Effector memory CD4-positive, alpha-beta T cell (primary cell): ENCODE measurements around the gene USH1G.

Experiments used
- DNase-seq, 3 donors: peaks; one replicate each; pipeline ENCODE4 v3.0.0-alpha.2; 2020
- H3K27ac ChIP-seq: 2 replicates; pipeline ENCODE4 v1.7.0; 2013; ENCODE audit warnings: mild to moderate bottlenecking, low read length, moderate library complexity; ENCODE audit not compliant: insufficient read depth, poor library complexity, severe bottlenecking
- H3K27me3 ChIP-seq: replicated peaks from 2 replicates; pipeline ENCODE4 v1.7.0; 2013; ENCODE audit warnings: mild to moderate bottlenecking, low read length; ENCODE audit not compliant: insufficient read depth, control insufficient read depth, poor library complexity, severe bottlenecking
- H3K36me3 ChIP-seq: 2 replicates; pipeline ENCODE4 v1.7.0; 2013; ENCODE audit warnings: mild to moderate bottlenecking, low read length, moderate library complexity; ENCODE audit not compliant: control insufficient read depth, insufficient read depth
- H3K4me1 ChIP-seq: 2 replicates; pipeline ENCODE4 v1.7.0; 2013; ENCODE audit warnings: low read length, mild to moderate bottlenecking; ENCODE audit not compliant: control insufficient read depth, insufficient read depth, poor library complexity, severe bottlenecking
- H3K4me3 ChIP-seq: 2 replicates; pipeline ENCODE4 v1.7.0; 2013; ENCODE audit warnings: low read length, low read depth, mild to moderate bottlenecking; ENCODE audit not compliant: insufficient read depth, poor library complexity, severe bottlenecking
- H3K9me3 ChIP-seq: 2 replicates; pipeline ENCODE4 v1.7.0; 2013; ENCODE audit warnings: mild to moderate bottlenecking, low read length, moderate library complexity; ENCODE audit not compliant: control insufficient read depth

USH1G gene

GRCh38 chr17:74892013-74892841 is 30.8 kb downstream of the USH1G start:
- H3K9me3 ChIP-seq, result no peaks in the 10 kb centered on the region
- H3K27ac ChIP-seq, result no peak overlapping the region
- peaks cover 9% of the 10 kb centered on the region for H3K4me1 ChIP-seq
- H3K36me3 ChIP-seq, result no peaks in the 10 kb centered on the region
- no peak for DNase-seq
- peaks cover 21% of the 10 kb centered on the region for H3K27me3 ChIP-seq
- H3K4me3 ChIP-seq, result no peak overlapping the region

GRCh38 chr17:74890554-74890953 is 32.5 kb downstream of the USH1G start:
- Histone ChIP-seq H3K4me1 (peaks cover 9% of the 10 kb centered on the region), H3K27ac (no peak overlapping the region), H3K27me3 (peaks cover 21% of the 10 kb centered on the region), H3K9me3 (no peaks in the 10 kb centered on the region), H3K4me3 (no peak overlapping the region), H3K36me3 (no peaks in the 10 kb centered on the region)
- no peak for DNase-seq

- H3K27ac ChIP-seq, result no peak overlapping the region
- peaks cover 12% of the 10 kb centered on the region for H3K27me3 ChIP-seq
- no peaks in the 10 kb centered on the region for H3K9me3 ChIP-seq
- H3K36me3 ChIP-seq, result no peaks in the 10 kb centered on the region
- no peak for DNase-seq
- H3K4me3 ChIP-seq, result no peak overlapping the region
- peaks cover 7% of the 10 kb centered on the region for H3K4me1 ChIP-seq
These were observed 34.6 kb downstream of the USH1G start for GRCh38 chr17:74888469-74888868.

- no peak overlapping the region for H3K4me3 ChIP-seq
- no peaks in the 10 kb centered on the region for H3K4me1 ChIP-seq
- H3K9me3 ChIP-seq, result no peaks in the 10 kb centered on the region
- H3K27me3 ChIP-seq, result no peaks in the 10 kb centered on the region
- H3K27ac ChIP-seq, result no peak overlapping the region
- H3K36me3 ChIP-seq, result no peaks in the 10 kb centered on the region
- no peak for DNase-seq
These were observed 39.8 kb downstream of the USH1G start for GRCh38 chr17:74883241-74883745.

GRCh38 chr17:74882517-74883240 is 40.4 kb downstream of the USH1G start:
- DNase-seq, result no peak
- H3K36me3 ChIP-seq, result no peaks in the 10 kb centered on the region
- no peak overlapping the region for H3K4me3 ChIP-seq
- no peaks in the 10 kb centered on the region for H3K27me3 ChIP-seq
- no peaks in the 10 kb centered on the region for H3K4me1 ChIP-seq
- H3K9me3 ChIP-seq, result no peaks in the 10 kb centered on the region
- no peak overlapping the region for H3K27ac ChIP-seq

GRCh38 chr17:74881073-74881472 is 42.0 kb downstream of the USH1G start:
- no peak for DNase-seq
- no peaks in the 10 kb centered on the region for H3K9me3 ChIP-seq
- no peak overlapping the region for H3K27ac ChIP-seq
- H3K4me1 ChIP-seq, result no peaks in the 10 kb centered on the region
- no peaks in the 10 kb centered on the region for H3K27me3 ChIP-seq
- H3K36me3 ChIP-seq, result no peaks in the 10 kb centered on the region
- H3K4me3 ChIP-seq, result no peak overlapping the region

GRCh38 chr17:74879308-74879707 is 43.7 kb downstream of the USH1G start:
- Histone ChIP-seq H3K27ac (no peak overlapping the region), H3K27me3 (no peaks in the 10 kb centered on the region), H3K4me1 (no peaks in the 10 kb centered on the region), H3K36me3 (no peaks in the 10 kb centered on the region), H3K4me3 (no peak overlapping the region), H3K9me3 (no peaks in the 10 kb centered on the region)
- no peak for DNase-seq

GRCh38 chr17:74878658-74879057 is 44.4 kb downstream of the USH1G start:
- no peak overlapping the region for H3K27ac ChIP-seq
- H3K4me1 ChIP-seq, result no peaks in the 10 kb centered on the region
- no peaks in the 10 kb centered on the region for H3K27me3 ChIP-seq
- no peaks in the 10 kb centered on the region for H3K9me3 ChIP-seq
- no peak for DNase-seq
- H3K36me3 ChIP-seq, result no peaks in the 10 kb centered on the region
- H3K4me3 ChIP-seq, result no peak overlapping the region

GRCh38 chr17:74877592-74878548 is 45.2 kb downstream of the USH1G start:
- Histone ChIP-seq H3K36me3 (no peaks in the 10 kb centered on the region), H3K27ac (no peak overlapping the region), H3K9me3 (no peaks in the 10 kb centered on the region), H3K4me1 (no peaks in the 10 kb centered on the region), H3K27me3 (no peaks in the 10 kb centered on the region), H3K4me3 (no peak overlapping the region)
- DNase-seq, result no peak
